NCI-H226 (cell line): ENCODE results near the gene ZNF821.
"Not testable (repeated sequence)": the region's sequence is repeated elsewhere in the genome, so short reads cannot be mapped to it uniquely, and the experiment has no call there.

Experiments used
- DNase-seq: peaks from one replicate; pipeline ENCODE4 v3.0.0-alpha.2; 2015

The ZNF821 gene

DNA sequence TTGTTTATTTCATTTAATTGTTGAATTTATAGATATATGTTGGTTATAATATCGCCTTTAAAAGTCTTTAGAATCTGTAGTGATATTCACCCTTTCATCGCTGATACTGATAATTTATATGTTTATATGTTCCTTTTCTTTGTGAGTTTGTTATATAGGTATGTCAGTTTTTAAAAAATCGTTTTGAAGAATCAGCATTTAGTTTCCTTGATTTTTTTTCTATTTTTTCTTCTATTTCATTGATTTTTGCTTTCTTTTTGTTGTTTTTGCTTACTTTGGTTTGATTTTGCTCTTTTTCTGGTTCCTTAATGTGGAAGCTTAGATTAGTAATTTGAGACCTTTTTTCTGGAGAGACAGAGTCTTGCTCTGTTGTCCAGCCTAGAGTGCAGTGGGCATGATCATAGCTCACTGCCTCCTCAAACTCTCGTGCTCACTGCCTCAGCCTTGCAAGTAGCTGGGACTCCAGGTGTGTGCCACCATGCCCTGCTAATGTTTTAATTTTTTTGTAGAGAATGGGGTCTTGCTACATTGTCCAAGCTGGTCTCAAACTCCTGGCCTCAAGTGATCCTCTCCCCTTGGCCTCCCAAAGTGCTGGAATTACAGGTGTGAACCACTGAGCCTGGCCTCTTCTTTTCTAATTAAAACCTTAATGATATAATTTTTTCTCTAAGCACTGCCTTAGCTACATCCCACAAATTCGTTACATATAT, 18.8 kb upstream of the ZNF821 start:
- DNase-seq, result no peak

DNA sequence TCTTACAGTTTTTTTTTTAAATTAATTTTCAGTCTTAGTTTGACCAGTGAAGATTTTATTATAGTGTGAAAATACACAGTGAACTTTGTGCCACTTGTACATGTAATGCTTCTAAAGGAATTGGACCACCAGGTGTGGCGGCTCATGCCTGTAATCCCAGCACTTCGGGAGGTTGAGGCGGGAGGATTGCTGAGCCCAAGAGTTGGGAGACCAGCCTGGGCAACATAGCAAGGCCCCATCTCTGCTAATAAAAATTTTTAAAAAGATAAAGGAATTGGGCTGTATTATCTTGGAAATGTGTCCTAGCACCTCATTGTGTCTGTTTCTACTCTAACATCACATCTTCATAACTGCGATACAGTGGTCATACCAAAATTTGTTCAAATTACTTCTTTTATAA, 15.2 kb upstream of the ZNF821 start:
- DNase-seq, result no peak

DNA sequence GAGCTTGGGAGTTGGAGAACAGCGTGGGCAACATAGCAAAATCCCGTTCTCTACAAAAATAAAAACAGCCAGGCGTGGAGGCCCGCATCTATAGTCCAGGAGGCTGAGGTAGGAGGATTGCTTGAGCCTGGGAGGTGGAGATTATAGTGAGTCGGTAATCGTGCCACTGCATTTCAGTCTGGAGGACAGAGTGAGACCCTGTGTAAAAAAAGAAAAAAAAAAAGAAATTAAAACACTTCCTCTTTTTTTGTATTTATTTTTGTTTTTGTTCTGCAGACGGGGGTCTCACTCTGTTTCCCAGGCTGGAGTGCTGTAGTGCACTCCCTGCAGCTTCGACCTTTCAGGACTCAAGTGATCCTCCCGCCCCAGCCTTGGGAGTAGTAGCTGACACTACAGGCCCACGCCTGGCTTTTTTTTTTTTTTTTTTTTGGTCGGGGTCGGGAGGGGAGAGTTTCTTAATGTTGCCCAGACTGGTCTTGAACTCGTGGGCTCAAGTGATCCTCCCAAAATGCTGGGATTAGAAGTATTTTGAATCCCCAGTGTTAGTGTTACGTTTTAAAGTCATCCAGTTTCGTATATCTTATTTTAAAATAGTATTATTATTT, 12.9 kb upstream of the ZNF821 start:
- no peak for DNase-seq

DNA sequence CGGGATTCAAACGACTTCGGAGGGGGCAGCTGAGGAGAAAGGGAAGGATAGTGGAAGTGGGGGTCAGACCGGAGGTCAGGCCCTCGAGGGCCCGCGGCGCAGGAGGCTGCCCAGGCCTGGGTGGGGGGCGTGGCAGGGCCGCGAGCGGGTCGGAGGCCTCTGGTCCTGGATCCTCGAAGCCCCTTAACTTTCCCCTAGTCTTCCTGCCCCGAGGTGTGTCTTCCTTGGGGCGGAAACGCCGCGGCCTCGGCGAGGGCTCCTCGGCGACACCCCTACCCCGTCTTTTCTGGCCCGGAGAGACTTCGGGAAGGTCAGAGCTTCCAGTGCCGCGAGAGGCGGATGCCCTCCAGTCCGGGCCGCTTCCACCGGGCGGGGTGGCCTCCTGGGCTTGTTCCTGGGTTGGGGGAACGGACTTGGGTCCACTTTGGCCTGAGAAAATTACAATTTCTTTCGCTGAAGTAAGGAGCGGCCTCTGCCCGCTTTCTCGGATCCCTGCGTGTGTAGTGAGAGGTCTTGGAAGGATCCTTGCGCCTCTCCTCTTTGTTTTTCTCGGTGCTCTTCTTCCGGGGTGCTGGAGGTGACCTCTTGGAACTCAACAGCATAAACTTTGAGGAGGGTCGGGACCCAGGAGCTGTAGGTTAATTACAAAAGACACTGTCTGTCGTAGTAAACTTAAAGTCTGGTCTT, 11.8 kb upstream of the ZNF821 start:
- DNase-seq, result peak; percentile 9

DNA sequence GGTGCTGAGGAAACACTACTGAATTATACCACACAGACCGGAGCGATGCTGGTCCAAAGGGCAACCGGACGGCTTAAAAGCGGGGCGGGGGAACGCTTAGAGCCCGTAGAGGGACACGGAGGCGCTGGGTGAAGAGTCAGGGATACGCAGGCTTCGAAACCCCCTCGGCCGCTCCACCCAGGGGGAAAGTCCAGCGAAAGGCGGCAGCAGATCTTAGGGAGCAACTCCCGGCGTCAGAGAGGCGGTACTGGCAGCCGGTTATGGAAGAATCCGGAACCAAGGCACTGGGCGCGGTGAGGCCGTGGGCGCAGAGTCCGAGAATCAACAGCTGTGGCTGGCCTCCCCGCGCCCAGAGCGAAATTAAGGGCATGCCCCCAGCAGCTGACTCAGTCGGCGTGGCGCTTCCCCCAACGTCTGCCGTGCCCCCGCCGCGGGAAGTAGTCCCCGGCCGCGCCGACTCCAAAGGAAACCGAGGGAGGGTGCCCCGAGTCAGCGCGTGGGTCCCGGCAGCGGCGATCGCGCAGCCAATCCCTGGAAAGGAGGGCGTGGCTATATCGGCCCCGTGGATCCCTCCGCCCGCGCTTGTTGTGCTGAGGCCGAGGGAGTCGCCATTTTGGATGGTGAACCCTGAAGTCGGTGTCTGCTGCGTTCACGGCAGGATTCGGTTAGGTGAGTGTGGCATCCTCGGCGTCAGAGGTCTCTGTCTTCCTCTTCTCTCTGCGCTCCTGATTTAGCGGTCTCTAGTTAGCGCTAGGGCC, 11.1 kb upstream of the ZNF821 start, which contains the start of gene IST1:
IST1 (plus strand) TSS at position 611 of the 758 bp plus-strand sequence. CDS start 20,110 bp downstream, outside the sequence.
- peak; percentile 99 for DNase-seq

DNA sequence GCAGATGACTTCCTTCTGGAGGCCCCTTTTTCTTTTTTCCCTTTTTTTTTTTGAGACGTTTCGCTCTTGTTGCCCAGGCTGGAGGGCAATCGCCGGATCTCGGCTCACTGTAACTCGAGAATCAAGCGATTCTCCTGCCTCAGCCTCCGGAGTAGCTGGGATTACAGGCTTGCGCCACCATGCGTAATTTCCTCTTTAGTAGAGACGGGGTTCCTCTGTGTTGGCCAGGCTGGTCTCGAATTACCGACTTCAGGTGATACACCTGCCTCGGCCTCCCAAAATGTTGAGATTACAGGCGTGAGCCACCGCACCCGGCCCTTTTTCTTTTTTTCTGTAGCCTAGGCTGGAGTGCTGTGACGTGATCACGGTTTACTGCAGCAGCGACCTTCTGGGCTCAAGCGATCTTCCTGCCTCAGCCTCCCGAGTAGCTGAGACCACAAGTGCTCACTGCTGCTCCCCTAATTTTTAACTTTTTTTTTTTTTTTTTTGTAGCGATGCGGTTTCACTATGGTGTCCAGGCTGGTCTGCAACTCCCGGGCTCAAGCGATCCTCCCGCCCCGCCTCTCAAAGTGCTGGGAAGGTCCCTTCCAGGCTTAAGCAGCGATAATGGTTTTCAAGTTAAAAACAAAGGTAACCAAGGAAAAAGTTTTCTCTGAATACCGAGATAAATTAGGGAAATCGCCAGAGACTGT, 10.4 kb upstream of the ZNF821 start:
- peak; percentile 62 for DNase-seq

DNA sequence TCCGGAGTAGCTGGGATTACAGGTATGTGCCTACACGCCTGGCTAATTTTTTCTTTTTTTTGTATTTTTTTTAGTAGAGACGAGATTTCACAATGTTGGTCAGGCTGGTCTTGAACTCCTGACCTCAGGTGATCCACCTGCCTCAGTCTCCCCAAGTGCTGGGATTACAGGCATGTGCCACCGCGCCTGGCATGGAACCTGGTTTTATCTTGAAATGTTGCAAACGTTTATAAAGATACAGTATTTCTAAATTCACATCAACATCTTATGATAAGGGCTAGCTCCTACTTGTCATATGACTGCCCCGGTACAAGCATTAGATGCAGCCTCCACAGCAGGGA, 9.9 kb upstream of the ZNF821 start:
- no peak for DNase-seq

DNA sequence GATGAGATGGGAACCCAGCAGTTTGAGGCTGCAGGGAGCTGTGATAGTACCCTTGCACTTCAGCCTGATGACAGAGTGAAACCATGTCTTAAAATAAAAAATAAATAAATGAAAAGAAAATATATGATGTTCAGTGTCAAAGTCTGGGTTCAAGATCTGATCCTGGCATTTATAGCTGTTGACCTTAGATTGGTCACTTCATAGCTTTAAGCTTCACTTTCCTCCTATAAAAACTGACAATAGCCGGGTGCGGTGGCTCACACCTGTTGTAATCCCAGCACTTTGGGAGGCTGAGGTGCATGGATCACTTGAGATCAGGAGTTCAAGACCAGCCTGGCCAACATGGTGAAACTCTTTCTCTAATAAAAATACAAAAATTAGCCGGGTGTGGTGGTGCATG, 5.2 kb upstream of the ZNF821 start:
- no peak for DNase-seq

DNA sequence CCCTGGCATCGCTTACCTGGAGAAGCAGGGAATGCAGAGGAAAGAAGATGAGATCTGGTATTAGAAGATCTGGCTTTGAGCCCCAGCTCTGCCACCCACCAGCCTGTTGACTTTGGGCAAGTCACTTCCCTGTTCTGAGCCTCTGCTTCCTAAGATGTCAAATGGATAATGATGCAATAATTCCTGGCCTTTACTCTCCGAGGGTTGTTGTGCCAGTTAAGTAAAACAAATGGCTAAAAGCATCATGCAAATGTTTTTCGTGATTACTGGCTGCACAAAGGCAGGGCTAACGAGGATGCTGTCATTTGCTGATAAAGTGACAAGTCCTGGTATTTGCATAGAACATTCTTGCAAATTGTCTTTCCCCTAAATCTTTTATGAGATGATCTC, 1.3 kb upstream of the ZNF821 start:
- DNase-seq, result no peak

DNA sequence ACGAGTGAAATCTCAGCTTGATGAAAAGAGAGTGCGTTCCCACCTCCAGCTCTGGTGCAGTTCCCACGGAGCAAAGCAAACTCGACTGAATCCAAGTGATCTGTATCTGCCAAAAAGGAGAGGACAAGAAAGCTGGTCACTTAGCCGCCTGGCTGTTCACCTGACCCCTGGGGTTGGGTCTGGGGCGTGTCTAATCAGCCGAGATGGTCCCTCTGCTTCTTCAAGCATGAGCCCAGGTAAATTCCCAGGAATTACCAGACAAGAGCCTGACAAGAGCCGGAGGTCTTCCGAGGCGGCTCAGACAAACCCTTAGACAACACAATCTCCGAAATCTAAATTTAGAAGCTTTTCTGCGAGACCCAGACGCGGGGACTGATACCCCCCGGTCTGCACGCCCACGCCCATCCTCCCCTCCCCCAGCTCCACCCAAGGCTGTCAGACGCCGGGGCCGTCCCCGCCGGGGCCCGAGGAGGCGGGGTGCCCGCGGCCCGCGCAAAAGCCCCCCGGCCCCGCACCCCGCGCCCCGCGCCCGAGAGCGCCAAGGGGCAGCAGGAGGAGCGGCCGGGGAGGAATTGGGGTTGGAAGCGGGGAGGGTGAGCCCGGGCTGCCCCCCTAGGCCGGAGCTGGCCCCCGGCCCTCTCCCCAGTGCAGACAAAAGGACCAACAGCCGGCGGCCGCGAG, 674 bp downstream of the ZNF821 start:
- DNase-seq, result no peak

DNA sequence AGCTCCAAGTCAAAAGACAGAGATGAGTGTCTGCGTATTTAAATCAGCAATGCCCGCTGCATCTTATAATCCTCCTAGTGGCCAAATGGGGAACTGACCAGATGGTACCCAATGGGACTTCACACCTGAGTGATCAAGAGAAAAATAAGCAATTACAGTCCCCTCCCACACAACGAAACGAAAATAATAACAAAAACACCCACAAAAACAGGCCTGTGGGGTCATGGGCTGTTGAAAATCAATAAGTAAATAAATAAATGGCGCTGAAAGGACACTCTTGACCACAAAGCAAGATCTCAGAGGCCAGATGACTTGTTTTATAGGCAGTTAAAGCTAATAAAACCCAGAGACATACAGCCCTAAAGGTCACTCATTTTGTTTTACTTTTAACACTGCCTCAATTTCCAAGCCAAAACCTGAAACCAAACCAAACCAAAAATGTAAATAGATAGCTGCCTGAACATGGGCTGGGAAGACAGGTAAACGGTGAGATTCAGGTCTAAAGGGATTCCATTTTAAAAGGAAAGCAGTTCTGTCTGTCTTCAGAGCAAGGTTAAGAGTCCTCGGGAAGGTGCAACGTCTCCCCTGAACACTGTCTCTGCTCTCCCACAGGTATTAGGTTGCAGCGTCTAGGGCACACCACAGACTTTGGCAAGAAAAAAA, 1.3 kb downstream of the ZNF821 start:
- no peak for DNase-seq

DNA sequence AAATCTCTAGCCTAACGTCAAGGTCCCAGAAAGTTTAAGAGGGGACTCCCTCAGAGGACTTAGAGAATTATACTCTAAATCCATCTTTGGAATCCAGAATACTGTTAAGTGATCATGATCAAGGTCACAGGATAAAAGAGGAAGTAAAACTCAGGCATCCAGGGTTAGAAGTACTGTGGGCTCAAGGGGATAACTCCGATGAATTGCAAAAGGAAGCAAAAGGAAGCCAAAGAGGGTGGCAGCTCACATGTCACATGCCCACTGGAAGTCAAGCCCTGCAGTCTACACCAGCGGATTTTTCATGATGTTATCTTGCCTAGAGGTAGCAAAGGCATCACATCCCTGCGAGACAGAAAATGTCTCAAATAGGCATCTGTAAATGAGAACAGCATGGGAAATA, 3.8 kb downstream of the ZNF821 start:
- no peak for DNase-seq

DNA sequence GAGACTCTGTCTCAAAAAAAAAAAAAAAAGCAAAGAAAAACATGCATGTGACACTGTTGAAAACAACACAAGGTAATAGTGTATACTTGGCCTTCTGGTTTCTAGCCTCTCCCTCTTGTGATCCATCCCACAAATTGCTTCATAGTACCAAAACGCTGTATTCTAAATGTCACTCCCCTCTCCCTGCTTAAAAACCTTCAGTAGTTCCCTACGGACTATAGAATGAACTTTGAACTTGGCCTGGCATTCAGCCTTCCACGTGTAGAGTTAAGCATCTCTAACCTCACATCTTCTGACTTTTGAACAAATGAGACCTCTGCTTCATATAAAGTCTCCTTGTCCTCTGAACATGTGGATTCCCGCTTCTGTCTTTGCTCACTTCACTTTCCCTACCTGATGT, 5.1 kb downstream of the ZNF821 start:
- no peak for DNase-seq

DNA sequence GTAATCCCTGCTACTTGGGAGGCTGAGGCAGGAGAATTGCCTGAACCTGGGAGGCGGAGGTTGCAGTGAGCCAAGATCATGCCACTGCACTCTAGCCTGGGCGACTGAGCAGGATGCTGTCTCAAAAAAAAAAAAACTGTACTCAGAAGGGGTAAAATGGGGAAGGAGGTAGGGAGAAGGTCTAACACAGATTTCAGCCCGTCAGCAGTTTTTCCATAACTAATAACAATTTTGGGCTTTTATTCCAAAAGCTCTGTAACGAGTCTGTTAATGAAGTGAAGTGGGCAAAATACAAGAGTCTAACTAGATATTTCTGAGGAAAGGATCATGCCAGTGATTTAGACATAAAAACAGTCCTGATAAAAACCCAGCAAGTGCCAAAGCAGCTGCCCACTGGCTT, 10.8 kb downstream of the ZNF821 start:
- DNase-seq, result no peak

DNA sequence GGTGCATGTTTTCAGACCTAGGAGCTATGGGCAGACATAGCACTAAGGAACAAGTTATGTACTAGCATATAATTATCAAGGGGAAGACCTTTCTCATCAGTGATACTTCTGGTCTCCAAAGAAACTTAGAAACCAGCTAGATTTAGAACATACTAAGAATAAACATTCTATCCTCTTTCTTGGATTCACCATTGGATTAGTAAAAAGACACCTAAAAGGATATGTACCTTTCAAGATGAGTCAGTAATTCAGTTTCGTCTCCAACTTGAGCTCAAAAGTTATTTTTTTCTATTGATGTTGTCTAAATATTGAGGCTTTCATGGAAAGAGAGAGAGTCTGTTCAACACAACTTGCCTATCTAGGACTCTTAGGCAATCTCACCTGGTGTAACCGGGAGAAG, 13.2 kb downstream of the ZNF821 start:
- no peak for DNase-seq

DNA sequence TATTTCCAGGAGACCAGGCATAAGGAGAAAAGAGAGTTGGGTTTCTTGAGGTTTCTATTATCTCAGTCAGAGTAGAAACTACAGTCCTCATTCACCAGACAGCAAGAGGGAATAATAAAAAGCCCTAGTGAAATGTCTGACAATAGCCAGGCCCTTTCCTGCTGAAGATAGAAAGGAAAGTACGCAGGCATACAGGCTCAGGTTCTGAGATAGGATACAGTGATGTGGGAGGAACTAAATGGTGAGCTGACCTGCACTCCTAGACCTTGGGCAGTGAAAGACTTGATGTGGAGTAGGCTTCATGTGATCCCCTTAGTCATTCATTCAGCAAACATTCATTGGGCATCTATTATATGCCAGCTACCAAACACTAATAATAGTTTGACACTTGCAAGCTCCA, 14.9 kb downstream of the ZNF821 start:
- DNase-seq, result no peak

DNA sequence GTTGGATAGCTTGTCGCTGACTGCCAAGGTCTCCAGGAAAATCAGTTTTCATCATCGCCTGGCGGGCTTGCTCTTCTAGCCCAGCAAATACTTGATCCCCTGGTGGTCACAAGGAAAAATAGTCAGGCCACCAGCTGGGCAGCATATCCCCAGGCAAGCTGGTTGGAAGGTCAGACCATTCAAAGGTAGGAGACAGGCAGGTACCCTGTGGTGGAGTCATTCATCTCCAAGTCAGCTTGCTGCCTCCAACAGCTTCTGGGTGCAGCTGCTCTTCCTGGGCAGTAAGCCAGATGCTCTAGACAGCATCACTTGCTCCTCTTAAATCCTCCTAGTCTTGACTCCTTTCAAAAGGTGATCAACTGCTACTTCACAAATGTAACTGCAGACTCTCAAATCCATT, 16.0 kb downstream of the ZNF821 start:
- no peak for DNase-seq

DNA sequence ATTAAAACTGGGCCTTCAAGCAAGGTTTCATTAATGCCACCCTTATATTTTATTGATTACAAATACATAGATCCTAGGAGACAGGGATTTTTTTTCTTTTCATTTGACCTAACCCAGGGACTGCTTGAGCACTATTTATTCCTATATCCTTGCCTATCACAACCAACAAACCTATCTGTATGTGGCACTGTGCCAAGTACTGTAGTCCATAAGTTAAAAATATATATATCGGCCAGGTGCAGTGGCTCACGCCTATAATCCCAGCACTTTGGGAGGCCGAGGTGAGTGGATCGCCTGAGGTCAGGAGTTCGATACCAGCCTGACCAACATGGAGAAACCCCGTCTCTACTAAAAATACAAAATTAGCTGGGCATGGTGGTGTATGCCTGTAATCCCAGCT, 16.8 kb downstream of the ZNF821 start:
- DNase-seq, result not testable (repeated sequence)

DNA sequence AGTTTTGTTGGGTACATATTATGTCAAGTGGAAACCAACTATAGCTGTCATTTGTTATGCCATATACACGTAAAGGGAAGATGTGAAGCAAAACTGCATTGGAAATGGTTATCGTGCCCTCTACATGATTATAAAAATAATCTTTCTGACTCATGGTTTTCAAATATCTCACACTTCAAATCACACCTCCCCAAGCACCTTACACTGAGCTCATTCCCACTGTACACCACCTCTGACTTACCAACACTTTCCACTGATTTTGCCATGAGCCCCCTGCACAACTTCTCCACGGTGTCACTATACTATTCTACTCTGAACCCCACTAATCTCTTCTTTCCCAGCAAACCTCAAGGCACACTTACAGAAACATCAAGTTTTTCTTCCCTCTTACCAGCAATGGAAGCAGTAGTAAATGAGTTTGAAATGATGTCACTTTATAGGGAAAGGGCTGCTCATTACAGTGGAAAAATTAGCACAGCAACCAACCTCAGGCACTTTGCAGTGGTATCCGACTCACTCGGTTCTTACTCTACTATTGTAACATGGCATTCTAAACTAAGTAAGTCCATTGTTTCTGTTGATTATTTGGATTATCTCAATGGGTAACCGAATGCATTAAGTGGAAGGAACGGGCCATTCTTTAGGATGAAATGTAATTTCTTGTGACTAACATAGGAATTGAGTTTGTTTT, 18.7 kb downstream of the ZNF821 start:
- DNase-seq, result no peak

DNA sequence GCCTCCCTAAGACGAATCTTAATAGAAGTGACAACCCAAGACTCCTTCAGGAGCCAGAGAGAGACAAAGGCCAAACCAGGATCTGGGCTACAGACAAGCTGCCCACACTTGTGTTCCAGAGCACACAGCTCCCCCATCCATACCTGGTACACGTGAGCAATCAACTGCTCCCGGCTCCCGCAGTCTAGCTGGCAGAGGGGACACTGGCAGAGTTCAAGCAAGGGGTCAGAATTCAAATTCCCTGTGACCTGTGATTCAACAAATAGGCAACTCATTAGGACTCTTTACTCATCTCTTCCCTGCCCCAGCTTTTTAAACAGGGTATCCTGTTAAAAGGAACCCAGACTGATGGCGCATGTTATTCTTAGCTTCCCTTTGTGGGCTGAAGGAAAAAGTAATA, 20.0 kb downstream of the ZNF821 start:
- DNase-seq, result no peak
